GM21825 (cell line): Measurements from ENCODE around the gene KRTAP10-10.
"Not testable (repeated sequence)": the region's sequence is repeated elsewhere in the genome, so short reads cannot be mapped to it uniquely, and the experiment has no call there.

Source experiments
- ATAC-seq: cut with Tn5 transposase; IDR thresholded peaks from one replicate; pipeline ENCODE4 v1.9.1; 2021; ENCODE audit warnings: mild to moderate bottlenecking, moderate library complexity; ENCODE audit not compliant: unreplicated experiment

KRTAP10-10 gene

GRCh38 chr21:44601596-44602462, 35.3 kb upstream of the KRTAP10-10 start:
- ATAC-seq, result no peak

- no peak for ATAC-seq
Observed at GRCh38 chr21:44602463-44602850, 34.7 kb upstream of the KRTAP10-10 start.

GRCh38 chr21:44603109-44603875, 33.9 kb upstream of the KRTAP10-10 start:
- no peak for ATAC-seq

- no peak for ATAC-seq
Observed at GRCh38 chr21:44603911-44604310, 33.2 kb upstream of the KRTAP10-10 start.

- ATAC-seq, result no peak
Observed at GRCh38 chr21:44606495-44606894, 30.7 kb upstream of the KRTAP10-10 start.

- no peak for ATAC-seq
Observed at GRCh38 chr21:44609193-44609592, 28.0 kb upstream of the KRTAP10-10 start.

GRCh38 chr21:44610157-44610843, 26.9 kb upstream of the KRTAP10-10 start:
- not testable (repeated sequence) for ATAC-seq

GRCh38 chr21:44611551-44611950, 25.6 kb upstream of the KRTAP10-10 start:
- no peak for ATAC-seq

GRCh38 chr21:44612029-44612486, 25.1 kb upstream of the KRTAP10-10 start, which contains the start of gene KRTAP10-8:
KRTAP10-8 (plus strand) TSS chr21:44612079; CDS start chr21:44612101, 22 bp downstream.
- no peak for ATAC-seq

- no peak for ATAC-seq
Observed at GRCh38 chr21:44612669-44613229, 24.4 kb upstream of the KRTAP10-10 start.

GRCh38 chr21:44613386-44614155, 23.6 kb upstream of the KRTAP10-10 start:
- no peak for ATAC-seq

- no peak for ATAC-seq
Observed at GRCh38 chr21:44614161-44614631, 23.0 kb upstream of the KRTAP10-10 start.

GRCh38 chr21:44614961-44615391, 22.2 kb upstream of the KRTAP10-10 start:
- ATAC-seq, result no peak

- no peak for ATAC-seq
Observed at GRCh38 chr21:44615466-44615865, 21.7 kb upstream of the KRTAP10-10 start.

- ATAC-seq, result no peak
Observed at GRCh38 chr21:44615911-44616590, 21.1 kb upstream of the KRTAP10-10 start.

- ATAC-seq, result no peak
Observed at GRCh38 chr21:44616591-44616926, 20.6 kb upstream of the KRTAP10-10 start.

- no peak for ATAC-seq
Observed at GRCh38 chr21:44617071-44617501, 20.1 kb upstream of the KRTAP10-10 start.

GRCh38 chr21:44618504-44618903, 18.7 kb upstream of the KRTAP10-10 start:
- no peak for ATAC-seq

- ATAC-seq, result no peak
Observed at GRCh38 chr21:44618909-44619308, 18.2 kb upstream of the KRTAP10-10 start.
